ENCODE data around the gene L1TD1. TPM values are rescaled to one million over a fixed set of nuclear protein-coding genes. Genes with fewer than 3 reads are reported as not detected.

Gene L1TD1
- polyA plus RNA-seq, 2 of the 4 experiments (the other 2 are of a cell fraction): not detected

- H3K4me2 ChIP-seq: no peak overlapping the region
- ChIA-PET POLR2A (no interaction called here), CTCF (interaction anchor here (0.7 to 5.1 kb wide), 15 partner anchors 8 to 570 kb away, joined by 3 to 141 read pairs (median 7); no protein-coding TSS in a partner anchor)
- 72% methylated on average over 14 of the region's 14 CpGs for WGBS (ENCODE audit: missing lambda C conversion rate)
- H3K4me1 ChIP-seq: no peaks in the 10 kb centered on the region
- ATAC-seq: no peak
- no peak for DNase-seq (ENCODE audit: low read depth in 1 of 2, low spot score in 1 of 2)
- no peak for TF ChIP-seq RAD21 (conservative IDR thresholded peaks at IDR 0.05 in 1 of 2, IDR thresholded peaks at IDR 0.05 in 1 of 2)
- TF ChIP-seq POLR2A (IDR thresholded peaks at IDR 0.05; ENCODE audit: low read length): no peak
- no peak for TF ChIP-seq ZC3H11A (IDR thresholded peaks at IDR 0.05)
- no peak for TF ChIP-seq JUNB (IDR thresholded peaks at IDR 0.05)
- no peak for TF ChIP-seq MAX (IDR thresholded peaks at IDR 0.05)
- no peak for TF ChIP-seq HEYL (CRISPR knock-in tag; IDR thresholded peaks at IDR 0.05)
- TF ChIP-seq MYC (IDR thresholded peaks at IDR 0.05; ENCODE audit: borderline replicate concordance, low read length): no peak
- TF ChIP-seq REST (IDR thresholded peaks at IDR 0.05): no peak
- TF ChIP-seq USF2 (IDR thresholded peaks at IDR 0.05): no peak
- TF ChIP-seq HOXA7 (CRISPR knock-in tag; IDR thresholded peaks at IDR 0.05): no peak
- no peak for TF ChIP-seq ZSCAN20 (CRISPR knock-in tag; IDR thresholded peaks at IDR 0.05)
- no peak for TF ChIP-seq CHD4 (IDR thresholded peaks at IDR 0.05; ENCODE audit: borderline replicate concordance)
- no peak for TF ChIP-seq NR3C1 (IDR thresholded peaks at IDR 0.05)
- FAIRE-seq: no peak
- no peaks in the 10 kb centered on the region for H3K9me3 ChIP-seq
- H3K27ac ChIP-seq: no peak overlapping the region
- no peak overlapping the region for H3K4me3 ChIP-seq
Measured at GRCh38 chr1:62176597-62177312, 17.9 kb upstream of the L1TD1 start.

- DNase-seq (ENCODE audit: low read depth in 1 of 2, low spot score in 1 of 2): no peak
- Histone ChIP-seq H3K4me1 (no peaks in the 10 kb centered on the region), H3K4me2 (no peak overlapping the region), H3K27ac (no peak overlapping the region), H3K4me3 (no peak overlapping the region), H3K9me3 (no peaks in the 10 kb centered on the region)
- no peak for TF ChIP-seq KDM5A (IDR thresholded peaks at IDR 0.05)
- TF ChIP-seq BCL3 (IDR thresholded peaks at IDR 0.05): no peak
- no peak for TF ChIP-seq FOSL2 (IDR thresholded peaks at IDR 0.05)
- TF ChIP-seq FOSL2 (CRISPR knock-in tag; IDR thresholded peaks at IDR 0.05): no peak
- TF ChIP-seq TP53 (CRISPR knock-in tag; IDR thresholded peaks at IDR 0.05): no peak
- TF ChIP-seq CBX8 (IDR thresholded peaks at IDR 0.05): no peak
- TF ChIP-seq ZFP36 (IDR thresholded peaks at IDR 0.05; ENCODE audit: borderline replicate concordance, partially characterized antibody): no peak
- no peak for TF ChIP-seq NFE2L2 (conservative IDR thresholded peaks at IDR 0.05; ENCODE audit: low read length)
- no peak for TF ChIP-seq EHF (CRISPR knock-in tag; IDR thresholded peaks at IDR 0.05)
- no peak for TF ChIP-seq HOXB5 (CRISPR knock-in tag; IDR thresholded peaks at IDR 0.05)
- TF ChIP-seq ZC3H11A (IDR thresholded peaks at IDR 0.05): no peak
- TF ChIP-seq MAZ (IDR thresholded peaks at IDR 0.05; ENCODE audit: borderline replicate concordance, low read depth, low read length): no peak
- TF ChIP-seq HES2 (IDR thresholded peaks at IDR 0.05): no peak
- ATAC-seq: no peak
- ChIA-PET CTCF (no interaction called here), POLR2A (no interaction called here)
- 22% methylated on average over 1 of the region's 1 CpG for WGBS (ENCODE audit: missing lambda C conversion rate)
- no peak for FAIRE-seq
Measured at GRCh38 chr1:62177621-62178020, 17.0 kb upstream of the L1TD1 start.

All from A549 (cell line).